HCT116 (cell line): ENCODE results near the gene CASZ1. TPM values are rescaled to one million over a fixed set of nuclear protein-coding genes. Genes with fewer than 3 reads are reported as not detected.

Experiments used
- ATAC-seq: fragments of 200-7000 bp; cut with Tn5 transposase; 2 replicates; pipeline ENCODE4 v1.9.1; 2020; ENCODE audit warnings: mild to moderate bottlenecking, moderate library complexity
- BruUV-seq: library from RNA; stranded (reverse); fragments of 400-500 nt; replicated peaks from 2 replicates; lab custom pipeline; 2021; lab: Mats Ljungman, UMichigan
- CTCF ChIA-PET: fragments of 300-600 bp; sonication (Branson Sonifier 250); formaldehyde crosslinking; loops from one replicate; lab custom pipeline; 2021; ENCODE audit warnings: antibody characterized with exemption; lab: Charles Lee
- POLR2A ChIA-PET: fragments of 300-600, 350-600 bp; sonication (Branson Sonifier 250); formaldehyde crosslinking; loops from one replicate; lab custom pipeline; 2021; ENCODE audit warnings: antibody characterized with exemption; lab: Charles Lee
- RAD21 ChIA-PET, 2 experiments: fragments of 300-600 bp; sonication (Branson Sonifier 250); formaldehyde crosslinking; loops; one replicate each; lab custom pipeline; 2023; ENCODE audit warnings: low total read pairs in 2 of 2; ENCODE audit not compliant: uncharacterized antibody in 2 of 2, unreplicated experiment in 2 of 2, low non-redundant PET in 1 of 2; lab: Charles Lee
- DNase-seq: peaks from one replicate; pipeline ENCODE4 v3.0.0-alpha.2; 2010; ENCODE audit warnings: low read depth, low spot score
- H2AFZ ChIP-seq: fragments of 200-600 bp; shearing (Covaris generic), sonication (generic); 2 replicates; pipeline ENCODE4 v1.6.1; 2017; ENCODE audit warnings: low read depth, mixed run types, mixed read lengths, antibody characterized with exemption, low read length; ENCODE audit not compliant: poor library complexity, severe bottlenecking
- H3K27ac ChIP-seq: 2 replicates; pipeline ENCODE4 v1.5.1; 2012; ENCODE audit warnings: low read depth, low read length
- H3K27me3 ChIP-seq: fragments of 200-600 bp; sonication (generic); 2 replicates; pipeline ENCODE4 v1.6.1; 2016; ENCODE audit warnings: mixed run types, low read length, mixed read lengths; ENCODE audit not compliant: insufficient read depth
- H3K36me3 ChIP-seq, 2 experiments: fragments of 200-500 bp in 1 of 2; fragments of 200-600 bp in 1 of 2; sonication (Bioruptor generic) in 1 of 2; sonication (generic) in 1 of 2; 2 replicates each; pipeline versions ENCODE4 v1.5.1 to v1.6.1; 2014 to 2016; ENCODE audit warnings: low read length in 2 of 2, inconsistent platforms in 1 of 2, mixed read lengths in 1 of 2, mixed run types in 1 of 2; ENCODE audit not compliant: insufficient read depth in 2 of 2, control insufficient read depth in 1 of 2
- H3K4me1 ChIP-seq, 2 experiments: fragments of 200-600 bp in 1 of 2; sonication (generic) in 1 of 2; 2 replicates each; pipeline versions ENCODE4 v1.5.1 to v1.6.1; 2012 to 2017; ENCODE audit warnings: low read length in 2 of 2, inconsistent platforms in 1 of 2, mild to moderate bottlenecking in 1 of 2, mixed read lengths in 1 of 2, mixed run types in 1 of 2, moderate library complexity in 1 of 2; ENCODE audit not compliant: insufficient read depth in 2 of 2, control insufficient read depth in 1 of 2
- H3K4me2 ChIP-seq: fragments of 200-600 bp; sonication (generic); 2 replicates; pipeline ENCODE4 v1.6.1; 2017; ENCODE audit warnings: mixed run types, low read length, mixed read lengths
- H3K4me3 ChIP-seq, 2 experiments: fragments of 200-600 bp in 1 of 2; sonication (generic) in 1 of 2; replicated peaks in 1 of 2; 2 replicates each; pipeline ENCODE4 v1.5.1; 2011 to 2016; ENCODE audit warnings: low read length in 2 of 2, control low read depth in 1 of 2, low read depth in 1 of 2, mild to moderate bottlenecking in 1 of 2, mixed read lengths in 1 of 2, mixed run types in 1 of 2
- H3K79me2 ChIP-seq: fragments of 200-600 bp; sonication (generic); 2 replicates; pipeline ENCODE4 v1.6.1; 2017; ENCODE audit warnings: mild to moderate bottlenecking, mixed run types, low read length, moderate library complexity, mixed read lengths; ENCODE audit not compliant: insufficient read depth
- H3K9ac ChIP-seq: fragments of 200-600 bp; sonication (generic); 2 replicates; pipeline ENCODE4 v1.6.1; 2016; ENCODE audit warnings: low read length, mixed read lengths
- H3K9me2 ChIP-seq: fragments of 200-600 bp; sonication (generic), shearing (Covaris generic); 2 replicates; pipeline ENCODE4 v1.6.1; 2017; ENCODE audit warnings: mixed run types, mild to moderate bottlenecking, moderate library complexity; ENCODE audit not compliant: insufficient read depth
- H3K9me3 ChIP-seq, 2 experiments: fragments of 200-500 bp in 1 of 2; fragments of 200-600 bp in 1 of 2; sonication (Bioruptor generic) in 1 of 2; sonication (generic) in 1 of 2; 2 replicates each; pipeline ENCODE4 v1.6.1; 2014 to 2017; ENCODE audit warnings: low read length in 2 of 2, mixed read lengths in 2 of 2, inconsistent platforms in 1 of 2, low read depth in 1 of 2, mild to moderate bottlenecking in 1 of 2, mixed run types in 1 of 2, moderate library complexity in 1 of 2; ENCODE audit not compliant: control insufficient read depth in 1 of 2, insufficient read depth in 1 of 2
- H4K20me1 ChIP-seq: fragments of 200-600 bp; sonication (generic), shearing (Covaris generic); 2 replicates; pipeline ENCODE4 v1.6.1; 2017; ENCODE audit warnings: mixed run types, mild to moderate bottlenecking, moderate library complexity; ENCODE audit not compliant: insufficient read depth
- CTCF ChIP-seq, 3 experiments: fragments of 200-600 bp in 1 of 3; sonication (generic) in 1 of 3; IDR thresholded peaks in 2 of 3; conservative IDR thresholded peaks in 1 of 3; 2 replicates each; pipeline ENCODE4 v1.5.1; 2012 to 2017; ENCODE audit warnings: low read depth in 2 of 3, low read length in 2 of 3, antibody characterized with exemption in 1 of 3, borderline replicate concordance in 1 of 3, control low read depth in 1 of 3, mild to moderate bottlenecking in 1 of 3, mixed read lengths in 1 of 3, mixed run types in 1 of 3, moderate library complexity in 1 of 3; ENCODE audit not compliant: insufficient read depth in 1 of 3
- EGR1 ChIP-seq: IDR thresholded peaks from 2 replicates; pipeline ENCODE4 v1.6.1; 2012; ENCODE audit warnings: low read depth
- EZH2 ChIP-seq: fragments of 200-600 bp; sonication (generic); IDR thresholded peaks from 2 replicates; pipeline ENCODE4 v1.6.1; 2017; ENCODE audit warnings: antibody characterized with exemption, mixed run types
- EZH2phosphoT487 ChIP-seq: fragments of 200-600 bp; IDR thresholded peaks from 2 replicates; pipeline ENCODE4 v1.6.1; 2018; ENCODE audit warnings: antibody characterized with exemption, borderline replicate concordance
- JUND ChIP-seq: IDR thresholded peaks from 2 replicates; pipeline ENCODE4 v1.6.1; 2012
- MAX ChIP-seq: IDR thresholded peaks from 2 replicates; pipeline ENCODE4 v1.6.1; 2012
- POLR2A ChIP-seq: IDR thresholded peaks from 2 replicates; pipeline ENCODE4 v1.7.0; 2011; ENCODE audit warnings: borderline replicate concordance; ENCODE audit not compliant: insufficient read depth, insufficient read length; ENCODE audit errors: extremely low read depth
- POLR2AphosphoS5 ChIP-seq: IDR thresholded peaks from 2 replicates; pipeline ENCODE4 v1.6.1; 2011; ENCODE audit warnings: mild to moderate bottlenecking, low read depth, low read length, moderate library complexity
- RAD21 ChIP-seq: IDR thresholded peaks from 2 replicates; pipeline ENCODE4 v1.6.1; 2012; ENCODE audit warnings: low read depth, mild to moderate bottlenecking
- REST ChIP-seq: IDR thresholded peaks from 2 replicates; pipeline ENCODE4 v1.6.1; 2012; ENCODE audit warnings: low read depth
- SIN3A ChIP-seq: IDR thresholded peaks from 2 replicates; pipeline ENCODE4 v1.6.1; 2012; ENCODE audit warnings: low read depth
- SP1 ChIP-seq: IDR thresholded peaks from 2 replicates; pipeline ENCODE4 v1.6.1; 2012; ENCODE audit warnings: low read depth
- SRF ChIP-seq: IDR thresholded peaks from 2 replicates; pipeline ENCODE4 v1.6.1; 2012; ENCODE audit warnings: low read depth
- intact Hi-C: fragments of 100-400 bp; cut with micrococcal nuclease; formaldehyde crosslinking; loops from 2 replicates; pipeline ENCODE4 v1.10.0; 2022
- total RNA-seq: library from RNA; stranded (reverse); gene quantifications from one replicate; pipeline ENCODE4 v1.2.1, GENCODE V29; 2021; ENCODE audit not compliant: unreplicated experiment

Gene CASZ1
- total RNA-seq, 1 experiment from 2014 or later: 7.7 TPM

- H3K27ac ChIP-seq: peak overlapping the region; percentile 62
- no peaks in the 10 kb centered on the region for H4K20me1 ChIP-seq
- H2AFZ ChIP-seq: peak overlapping the region; percentile 86
- no peaks in the 10 kb centered on the region for H3K27me3 ChIP-seq
- ATAC-seq: peak; percentile 26
- peaks cover 24 to 25% of the 10 kb centered on the region in 2 experiments for H3K4me1 ChIP-seq
- DNase-seq: no peak
- peak overlapping the region; percentile 77 for H3K4me2 ChIP-seq
- H3K9me2 ChIP-seq: no peaks in the 10 kb centered on the region
- ChIA-PET CTCF (interaction anchor here (1.0 to 1.8 kb wide), 2 partner anchors 13 to 17 kb away, joined by 5 read pairs; partner anchors contain the start of gene CASZ1), RAD21 (no interaction called here), POLR2A (interaction anchor here (1.0 to 1.3 kb wide), 3 partner anchors 12 to 15 kb away, joined by 3 to 6 read pairs (median 4); no protein-coding TSS in a partner anchor)
- TF ChIP-seq POLR2AphosphoS5 (no peak), SIN3A (no peak), MAX (no peak), REST (no peak), CTCF (IDR thresholded peaks at IDR 0.05 in 2 of 3, conservative IDR thresholded peaks at IDR 0.05 in 1 of 3; ENCODE audit: borderline replicate concordance in 1 of 3, insufficient read depth in 1 of 3, low read depth in 2 of 3, low read length in 2 of 3) (no peak), EZH2 (no peak), SP1 (no peak), POLR2A (no peak), RAD21 (no peak), SRF (no peak), EZH2phosphoT487 (no peak), EGR1 (no peak), JUND (no peak)
- H3K9me3 ChIP-seq: no peaks in the 10 kb centered on the region
- H3K36me3 ChIP-seq: no peaks in the 10 kb centered on the region
- BruUV-seq: no TSS peak
- intact Hi-C loops: no loop called here
- no peaks in the 10 kb centered on the region for H3K79me2 ChIP-seq
- peak overlapping the region; percentile 21 to 50; a peak in 3 of 4 replicates for H3K4me3 ChIP-seq
- peak overlapping the region; percentile 52 for H3K9ac ChIP-seq
Observed at GRCh38 chr1:10779841-10780240, 16.6 kb downstream of the CASZ1 start.
